T1000 (cell line): Measurements from ENCODE around the gene BOK.
A peak's percentile ranks its signal among the peaks of the same experiment; 100 is the strongest.
"Not testable (repeated sequence)": the region's sequence is repeated elsewhere in the genome, so short reads cannot be mapped to it uniquely, and the experiment has no call there.

Experiments used
- DNase-seq: peaks from one replicate; lab custom pipeline; 2025; ENCODE audit warnings: mixed read lengths; lab: John Stamatoyannopoulos, UW

Gene BOK

GRCh38 chr2:241556746-241557145 lies 1.8 kb upstream of the BOK start:
- DNase-seq = no peak

GRCh38 chr2:241559323-241560161 lies 997 bp downstream of the BOK start:
- DNase-seq = no peak

GRCh38 chr2:241560162-241560882 lies 1.8 kb downstream of the BOK start:
- DNase-seq = no peak

- DNase-seq = no peak
These were observed 2.4 kb downstream of the BOK start for GRCh38 chr2:241560883-241561474.

- peak; percentile 54 for DNase-seq
These were observed 3.3 kb downstream of the BOK start for GRCh38 chr2:241561832-241562231.

- no peak for DNase-seq
These were observed 3.8 kb downstream of the BOK start for GRCh38 chr2:241562269-241562891.

- no peak for DNase-seq
These were observed 4.5 kb downstream of the BOK start for GRCh38 chr2:241563031-241563507.

- no peak for DNase-seq
These were observed 5.0 kb downstream of the BOK start for GRCh38 chr2:241563571-241563980.

GRCh38 chr2:241563981-241564595 lies 5.5 kb downstream of the BOK start:
- DNase-seq = no peak

- no peak for DNase-seq
These were observed 6.3 kb downstream of the BOK start for GRCh38 chr2:241564596-241565410.

- DNase-seq = no peak
These were observed 6.9 kb downstream of the BOK start for GRCh38 chr2:241565411-241565810.

GRCh38 chr2:241566021-241566420 lies 7.5 kb downstream of the BOK start:
- DNase-seq = not testable (repeated sequence)

GRCh38 chr2:241566468-241566867 lies 7.9 kb downstream of the BOK start:
- no peak for DNase-seq

GRCh38 chr2:241567266-241567665 lies 8.7 kb downstream of the BOK start:
- DNase-seq = not testable (repeated sequence)

- no peak for DNase-seq
These were observed 9.2 kb downstream of the BOK start for GRCh38 chr2:241567776-241568175.

GRCh38 chr2:241568726-241569125 lies 10.2 kb downstream of the BOK start:
- DNase-seq = no peak

GRCh38 chr2:241569831-241570281 lies 11.3 kb downstream of the BOK start:
- no peak for DNase-seq

- DNase-seq = no peak
These were observed 12.5 kb downstream of the BOK start for GRCh38 chr2:241570961-241571581.

- no peak for DNase-seq
These were observed 13.5 kb downstream of the BOK start for GRCh38 chr2:241571821-241572620.
